H1 (cell line): ENCODE data around the gene MPHOSPH9. TPM values are rescaled to one million over a fixed set of nuclear protein-coding genes. Genes with fewer than 3 reads are reported as not detected.

Source experiments
- CHD2 ChIP-seq: IDR thresholded peaks from 2 replicates; pipeline ENCODE4 v1.6.1; 2012; ENCODE audit warnings: low read length, improper control_type of control experiment
- POLR2AphosphoS5 ChIP-seq: IDR thresholded peaks from 2 replicates; pipeline ENCODE4 v1.6.1; 2011; ENCODE audit warnings: low read depth, low read length
- polyA plus RNA-seq, 7 experiments: library from polyadenylated mRNA; depleted of rRNA in 3 of 7; stranded (reverse) in 5 of 7; unstranded in 2 of 7; fragments of >200 nt in 5 of 7; fragments of 200-250 nt in 2 of 7; gene quantifications; 1 replicate in 5 of 7; 2 replicates in 1 of 7; 4 replicates in 1 of 7; pipeline versions ENCODE4 v1.2.1 to v1.2.3, GENCODE V29; 2011 to 2013; ENCODE audit warnings: missing spikeins in 2 of 7, mixed read lengths in 2 of 7
- total RNA-seq: library from RNA; stranded (reverse); fragmentation: NEBNext Ultra II Directional; extraction: Animal tissue kit (Norgen Biotek cat#: 25700); gene quantifications from 2 replicates; pipeline ENCODE4 v1.2.1, GENCODE V29; 2021

The MPHOSPH9 gene
- total and polyA plus RNA-seq, 2 of the 8 experiments (the other 6 are each of a cell fraction or from before 2014, with no cell fraction given) = 8.8 to 48.8 TPM

GRCh38 chr12:123149088-123149487 lies 83.9 kb downstream of the MPHOSPH9 start (continued):
- TF ChIP-seq CHD2 = no peak
- TF ChIP-seq POLR2AphosphoS5 = no peak
